Immature natural killer cell (primary cell): ENCODE measurements around the gene PCDHB2. TPM values are rescaled to one million over a fixed set of nuclear protein-coding genes. Genes with fewer than 3 reads are reported as not detected.
"Not testable (repeated sequence)": the region's sequence is repeated elsewhere in the genome, so short reads cannot be mapped to it uniquely, and the experiment has no call there.

ENCODE experiments used
- DNase-seq, 3 donors: peaks; one replicate each; pipeline ENCODE4 v3.0.0; 2022; ENCODE audit warnings: mixed read lengths in 1 of 3
- H3K27ac Mint-ChIP-seq, 6 donors: one replicate each; pipeline ENCODE4 v1.8.0; 2020; ENCODE audit warnings: mixed read lengths in 6 of 6, mild to moderate bottlenecking in 5 of 6, inconsistent platforms in 4 of 6, moderate library complexity in 3 of 6
- H3K27me3 Mint-ChIP-seq, 3 donors: one replicate each; pipeline ENCODE4 v1.8.0; 2020 to 2021; ENCODE audit warnings: low read depth in 3 of 3, mild to moderate bottlenecking in 3 of 3, mixed read lengths in 3 of 3, moderate library complexity in 3 of 3, inconsistent platforms in 1 of 3
- H3K36me3 Mint-ChIP-seq, 3 donors: one replicate each; pipeline ENCODE4 v1.8.0; 2020; ENCODE audit warnings: mixed read lengths in 3 of 3, inconsistent platforms in 2 of 3, mild to moderate bottlenecking in 2 of 3
- H3K4me1 Mint-ChIP-seq, 2 donors: one replicate each; pipeline ENCODE4 v1.8.0; 2020; ENCODE audit warnings: inconsistent platforms in 2 of 2, mild to moderate bottlenecking in 2 of 2, mixed read lengths in 2 of 2, moderate library complexity in 1 of 2
- H3K4me3 Mint-ChIP-seq, 5 donors: one replicate each; pipeline ENCODE4 v1.8.0; 2020; ENCODE audit warnings: mild to moderate bottlenecking in 5 of 5, mixed read lengths in 5 of 5, inconsistent platforms in 3 of 5, moderate library complexity in 3 of 5
- H3K9me3 Mint-ChIP-seq, 6 donors: one replicate each; pipeline ENCODE4 v1.8.0; 2020; ENCODE audit warnings: mild to moderate bottlenecking in 6 of 6, mixed read lengths in 6 of 6, inconsistent platforms in 4 of 6, moderate library complexity in 3 of 6
- polyA plus RNA-seq, 3 donors: library from polyadenylated mRNA; unstranded; fragments of 300-500 nt; fragmentation: Illumina TruSeq; gene quantifications; one replicate each; pipeline ENCODE4 v1.2.3, GENCODE V29; 2021

Gene PCDHB2
- polyA plus RNA-seq, 3 donors from 2014 or later = not detected

DNA sequence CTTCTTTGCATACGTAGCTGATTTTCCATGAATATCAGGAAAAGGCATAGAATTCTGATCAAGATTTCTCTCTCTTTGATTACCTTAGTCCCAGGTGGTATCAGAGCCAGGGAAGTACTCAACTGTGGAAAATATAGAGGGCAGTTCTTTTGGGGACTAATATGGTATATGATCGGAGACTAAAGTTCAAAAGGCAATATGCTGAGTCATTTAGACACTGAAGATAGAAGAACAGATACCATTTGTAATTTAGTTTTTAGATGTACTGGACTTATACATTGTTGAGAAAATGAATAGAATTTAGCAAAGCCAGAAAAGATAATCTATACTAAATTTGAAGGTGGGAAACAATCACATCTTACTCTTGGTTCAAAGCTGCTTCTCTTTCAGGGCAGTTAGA, 10.9 kb downstream of the PCDHB2 start:
- H3K36me3 Mint-ChIP-seq = no peaks in the 10 kb centered on the region
- H3K27ac Mint-ChIP-seq = peak overlapping the region in 1 of 6 donors; percentile 10
- H3K27me3 Mint-ChIP-seq = peaks cover 0 to 4% (median 2%) of the 10 kb centered on the region in 3 donors
- no peak for DNase-seq
- no peaks in the 10 kb centered on the region for H3K4me1 Mint-ChIP-seq
- H3K9me3 Mint-ChIP-seq = peaks cover 8 to 35% (median 20%) of the 10 kb centered on the region in 6 donors
- H3K4me3 Mint-ChIP-seq = no peak overlapping the region

DNA sequence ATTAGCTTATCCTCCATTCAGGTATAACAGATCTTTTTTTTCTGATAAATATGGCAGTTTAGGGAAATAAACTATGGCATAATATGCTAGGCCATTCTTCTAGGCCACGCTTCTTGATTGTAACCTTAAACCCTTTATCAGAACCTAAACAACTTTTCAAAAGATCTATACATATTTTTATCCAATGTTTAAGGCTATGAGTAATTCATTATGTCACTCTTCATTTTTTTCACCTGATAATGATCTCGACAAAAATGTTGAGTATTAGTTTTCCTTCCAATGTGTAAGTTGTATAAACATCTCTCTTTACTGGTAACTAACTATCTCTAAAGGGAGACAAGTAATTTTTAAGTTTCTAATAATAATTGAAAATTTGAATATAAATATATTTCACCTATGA, 24.8 kb downstream of the PCDHB2 start:
- DNase-seq = no peak
- Mint-ChIP-seq H3K27ac (no peak overlapping the region), H3K9me3 (peaks cover 11 to 41% (median 29%) of the 10 kb centered on the region in 6 donors), H3K4me3 (no peak overlapping the region), H3K27me3 (peaks cover 0 to 8% (median 1%) of the 10 kb centered on the region in 3 donors), H3K36me3 (peaks cover 0 to 20% (median 5%) of the 10 kb centered on the region in 3 donors), H3K4me1 (no peaks in the 10 kb centered on the region)

DNA sequence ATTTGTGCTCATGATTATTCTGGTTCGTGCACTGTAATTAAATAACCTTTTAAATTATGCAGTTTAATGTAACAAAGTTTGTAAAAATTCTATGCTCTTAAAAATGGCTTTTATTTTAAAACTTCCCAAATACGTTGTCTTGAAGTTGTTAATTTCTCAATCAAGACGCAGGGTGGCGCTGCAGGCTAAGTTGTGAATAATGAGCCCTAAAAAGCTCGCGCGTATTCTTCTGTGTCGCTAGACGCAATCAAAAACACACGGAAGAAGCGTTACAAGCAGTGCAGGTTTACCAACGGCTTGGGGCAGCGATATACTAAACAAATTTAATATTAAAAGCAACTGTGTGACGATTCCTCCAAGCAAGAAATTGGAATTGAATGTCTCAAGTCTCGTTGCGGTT, 27.1 kb downstream of the PCDHB2 start, which contains the start of gene PCDHB4:
Gene PCDHB4, plus strand, starts transcription at position 256 of the 400 bp plus-strand sequence. CDS start 181 bp downstream, outside the sequence.
- H3K27ac Mint-ChIP-seq = no peak within 1 kb of the TSS
- H3K27me3 Mint-ChIP-seq = peaks cover 0 to 9% (median 0%) of the 10 kb centered on the region in 3 donors
- no peak for DNase-seq
- peaks cover 0 to 9% (median 5%) of the 10 kb centered on the region in 3 donors for H3K36me3 Mint-ChIP-seq
- H3K9me3 Mint-ChIP-seq = peaks cover 5 to 25% (median 12%) of the 10 kb centered on the region in 6 donors
- no peaks in the 10 kb centered on the region for H3K4me1 Mint-ChIP-seq
- H3K4me3 Mint-ChIP-seq = no peak within 1 kb of the TSS

DNA sequence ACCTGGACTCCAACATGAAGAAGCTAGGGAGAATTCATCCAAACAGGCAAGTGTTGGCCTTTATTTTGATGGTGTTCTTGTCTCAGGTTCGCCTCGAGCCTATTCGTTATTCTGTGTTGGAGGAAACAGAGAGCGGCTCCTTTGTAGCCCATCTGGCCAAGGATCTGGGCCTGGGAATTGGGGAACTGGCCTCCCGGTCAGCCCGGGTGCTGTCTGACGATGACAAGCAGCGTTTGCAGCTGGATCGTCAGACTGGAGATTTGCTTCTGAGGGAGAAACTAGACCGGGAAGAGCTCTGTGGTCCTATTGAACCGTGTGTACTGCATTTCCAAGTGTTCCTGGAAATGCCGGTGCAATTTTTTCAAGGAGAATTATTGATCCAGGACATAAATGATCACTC, 27.6 kb downstream of the PCDHB2 start:
- peaks cover 0 to 6% (median 5%) of the 10 kb centered on the region in 3 donors for H3K36me3 Mint-ChIP-seq
- H3K27ac Mint-ChIP-seq = no peak overlapping the region

DNA sequence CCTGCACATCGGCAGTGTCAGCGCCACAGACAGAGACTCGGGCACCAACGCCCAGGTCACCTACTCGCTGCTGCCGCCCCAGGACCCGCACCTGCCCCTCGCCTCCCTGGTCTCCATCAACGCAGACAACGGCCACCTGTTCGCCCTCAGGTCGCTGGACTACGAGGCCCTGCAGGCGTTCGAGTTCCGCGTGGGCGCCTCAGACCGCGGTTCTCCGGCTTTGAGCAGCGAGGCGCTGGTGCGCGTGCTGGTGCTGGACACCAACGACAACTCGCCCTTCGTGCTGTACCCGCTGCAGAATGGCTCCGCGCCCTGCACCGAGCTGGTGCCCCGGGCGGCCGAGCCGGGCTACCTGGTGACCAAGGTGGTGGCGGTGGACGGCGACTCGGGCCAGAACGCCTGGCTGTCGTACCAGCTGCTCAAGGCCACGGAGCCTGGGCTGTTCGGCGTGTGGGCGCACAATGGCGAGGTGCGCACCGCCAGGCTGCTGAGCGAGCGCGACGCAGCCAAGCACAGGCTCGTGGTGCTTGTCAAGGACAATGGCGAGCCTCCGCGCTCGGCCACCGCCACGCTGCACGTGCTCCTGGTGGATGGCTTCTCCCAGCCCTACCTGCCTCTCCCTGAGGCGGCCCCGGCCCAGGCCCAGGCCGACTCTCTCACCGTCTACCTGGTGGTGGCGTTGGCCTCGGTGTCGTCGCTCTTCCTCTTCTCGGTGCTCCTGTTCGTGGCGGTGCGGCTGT, 29.2 kb downstream of the PCDHB2 start:
- H3K4me3 Mint-ChIP-seq, H3K27me3 Mint-ChIP-seq, H3K4me1 Mint-ChIP-seq, H3K36me3 Mint-ChIP-seq, H3K27ac Mint-ChIP-seq, DNase-seq: not testable (repeated sequence)
- H3K9me3 Mint-ChIP-seq = peaks cover 2 to 24% (median 11%) of the 10 kb centered on the region in 6 donors

More for the DNA sequence above, 27.6 kb downstream of the PCDHB2 start:
- H3K4me3 Mint-ChIP-seq = no peak overlapping the region
- H3K4me1 Mint-ChIP-seq = no peaks in the 10 kb centered on the region
- peaks cover 2 to 21% (median 10%) of the 10 kb centered on the region in 6 donors for H3K9me3 Mint-ChIP-seq
- peaks cover 0 to 9% (median 0%) of the 10 kb centered on the region in 3 donors for H3K27me3 Mint-ChIP-seq
- no peak for DNase-seq

DNA sequence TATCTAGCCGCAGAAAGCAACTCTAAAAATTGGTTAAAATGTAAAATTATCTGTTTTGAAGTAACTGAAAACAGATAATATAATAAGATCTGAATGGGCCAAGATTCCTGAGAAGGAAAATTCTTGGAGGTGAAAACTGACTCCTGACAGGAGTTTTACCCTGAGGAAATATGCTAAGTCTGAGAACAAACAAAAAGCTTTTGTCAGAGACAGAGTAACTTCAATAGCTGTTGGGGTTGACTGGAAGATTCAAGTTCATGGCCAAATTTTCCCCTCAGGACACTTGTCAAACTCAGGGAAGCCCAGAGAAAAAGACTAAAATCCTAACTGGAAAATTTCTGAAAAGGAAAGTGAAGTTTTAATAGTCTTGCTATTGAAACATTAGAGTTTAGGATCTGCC, 32.9 kb downstream of the PCDHB2 start:
- Mint-ChIP-seq H3K27me3 (peaks cover 0 to 9% (median 0%) of the 10 kb centered on the region in 3 donors), H3K27ac (no peak overlapping the region), H3K36me3 (peaks cover 0 to 6% (median 5%) of the 10 kb centered on the region in 3 donors), H3K4me1 (no peaks in the 10 kb centered on the region), H3K9me3 (peaks cover 5 to 25% (median 12%) of the 10 kb centered on the region in 6 donors), H3K4me3 (no peak overlapping the region)
- no peak for DNase-seq

DNA sequence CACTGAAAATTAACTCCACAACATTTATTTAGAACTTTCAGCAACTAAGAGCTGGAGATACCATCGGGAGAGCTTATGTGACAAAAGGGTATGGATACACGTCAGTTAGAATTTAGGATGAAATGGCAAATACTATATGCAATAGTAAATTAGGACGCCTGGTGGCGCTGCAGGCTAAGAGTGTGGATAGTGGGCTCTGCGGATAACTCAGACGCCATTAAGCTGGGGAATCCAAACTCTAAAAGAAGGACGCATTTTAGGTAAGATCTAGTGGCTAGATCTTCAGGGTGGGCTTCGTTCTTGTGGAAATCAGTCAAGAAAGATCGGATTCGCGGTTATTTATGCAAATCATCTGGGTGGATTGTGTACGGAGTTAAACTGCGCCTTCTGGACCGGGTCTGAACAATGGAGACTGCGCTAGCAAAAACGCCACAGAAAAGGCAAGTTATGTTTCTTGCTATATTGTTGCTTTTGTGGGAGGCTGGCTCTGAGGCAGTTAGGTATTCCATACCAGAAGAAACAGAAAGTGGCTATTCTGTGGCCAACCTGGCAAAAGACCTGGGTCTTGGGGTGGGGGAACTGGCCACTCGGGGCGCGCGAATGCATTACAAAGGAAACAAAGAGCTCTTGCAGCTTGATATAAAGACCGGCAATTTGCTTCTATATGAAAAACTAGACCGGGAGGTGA, 40.8 kb downstream of the PCDHB2 start, which contains the start of gene PCDHB5:
Gene PCDHB5, plus strand, starts transcription at position 177 of the 688 bp plus-strand sequence. Its CDS starts 229 bp downstream, at position 406.
- H3K9me3 Mint-ChIP-seq = peaks cover 14 to 62% (median 27%) of the 10 kb centered on the region in 6 donors
- H3K4me1 Mint-ChIP-seq = no peaks in the 10 kb centered on the region
- no peak for DNase-seq
- H3K36me3 Mint-ChIP-seq = peaks cover 0 to 3% (median 0%) of the 10 kb centered on the region in 3 donors
- H3K4me3 Mint-ChIP-seq = peak within 1 kb of the TSS in 2 of 5 donors; percentile 53 to 56
- peaks cover 0 to 7% (median 6%) of the 10 kb centered on the region in 3 donors for H3K27me3 Mint-ChIP-seq
- H3K27ac Mint-ChIP-seq = no peak within 1 kb of the TSS

DNA sequence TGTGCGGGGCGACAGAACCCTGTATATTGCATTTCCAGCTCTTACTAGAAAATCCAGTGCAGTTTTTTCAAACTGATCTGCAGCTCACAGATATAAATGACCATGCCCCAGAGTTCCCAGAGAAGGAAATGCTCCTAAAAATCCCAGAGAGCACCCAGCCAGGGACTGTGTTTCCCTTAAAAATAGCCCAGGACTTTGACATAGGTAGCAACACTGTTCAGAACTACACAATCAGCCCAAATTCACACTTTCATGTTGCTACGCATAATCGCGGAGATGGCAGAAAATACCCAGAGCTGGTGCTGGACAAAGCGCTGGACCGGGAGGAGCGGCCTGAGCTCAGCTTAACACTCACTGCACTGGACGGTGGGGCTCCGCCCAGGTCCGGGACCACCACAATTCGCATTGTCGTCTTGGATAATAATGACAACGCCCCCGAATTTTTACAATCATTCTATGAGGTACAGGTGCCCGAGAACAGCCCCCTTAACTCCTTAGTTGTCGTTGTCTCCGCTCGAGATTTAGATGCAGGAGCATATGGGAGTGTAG, 41.4 kb downstream of the PCDHB2 start:
- Mint-ChIP-seq H3K4me1 (no peaks in the 10 kb centered on the region), H3K9me3 (peaks cover 14 to 56% (median 27%) of the 10 kb centered on the region in 6 donors), H3K27ac (no peak overlapping the region), H3K27me3 (peaks cover 0 to 7% (median 6%) of the 10 kb centered on the region in 3 donors), H3K4me3 (no peak overlapping the region), H3K36me3 (peaks cover 0 to 3% (median 0%) of the 10 kb centered on the region in 3 donors)
- no peak for DNase-seq

DNA sequence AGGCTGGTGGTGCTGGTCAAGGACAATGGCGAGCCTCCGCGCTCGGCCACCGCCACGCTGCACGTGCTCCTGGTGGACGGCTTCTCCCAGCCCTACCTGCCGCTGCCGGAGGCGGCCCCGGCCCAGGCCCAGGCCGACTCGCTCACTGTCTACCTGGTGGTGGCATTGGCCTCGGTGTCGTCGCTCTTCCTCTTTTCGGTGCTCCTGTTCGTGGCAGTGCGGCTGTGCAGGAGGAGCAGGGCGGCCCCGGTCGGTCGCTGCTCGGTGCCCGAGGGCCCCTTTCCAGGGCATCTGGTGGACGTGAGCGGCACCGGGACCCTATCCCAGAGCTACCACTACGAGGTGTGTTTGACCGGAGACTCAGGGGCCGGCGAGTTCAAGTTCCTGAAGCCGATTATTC, 42.9 kb downstream of the PCDHB2 start:
- peaks cover 14 to 54% (median 31%) of the 10 kb centered on the region in 6 donors for H3K9me3 Mint-ChIP-seq
- not testable (repeated sequence) for H3K4me3 Mint-ChIP-seq, H3K4me1 Mint-ChIP-seq, H3K27ac Mint-ChIP-seq, H3K36me3 Mint-ChIP-seq, H3K27me3 Mint-ChIP-seq, DNase-seq

Other genes with a start within 250 kb of the PCDHB2 start
- not detected for gene PCDHA9, start 246.2 kb upstream of the PCDHB2 start, polyA plus RNA-seq
- gene PCDHA10, start 238.7 kb upstream of the PCDHB2 start, polyA plus RNA-seq = not detected
- gene PCDHA11, start 225.7 kb upstream of the PCDHB2 start, polyA plus RNA-seq = not detected
- not detected for gene PCDHA12, start 219.3 kb upstream of the PCDHB2 start, polyA plus RNA-seq
- gene PCDHA13, start 212.5 kb upstream of the PCDHB2 start, polyA plus RNA-seq = not detected
- not detected for gene PCDHAC1, start 168.3 kb upstream of the PCDHB2 start, polyA plus RNA-seq
- gene PCDHAC2, start 128.1 kb upstream of the PCDHB2 start, polyA plus RNA-seq = not detected
- not detected for gene PCDHB1, start 43.2 kb upstream of the PCDHB2 start, polyA plus RNA-seq
- not detected for gene PCDHB3, start 5.9 kb downstream of the PCDHB2 start, polyA plus RNA-seq
- gene PCDHB4, start 27.2 kb downstream of the PCDHB2 start, polyA plus RNA-seq = not detected
- gene PCDHB5, start 40.6 kb downstream of the PCDHB2 start, polyA plus RNA-seq = not detected
- not detected for gene PCDHB6, start 55.4 kb downstream of the PCDHB2 start, polyA plus RNA-seq
- gene PCDHB7, start 78.0 kb downstream of the PCDHB2 start, polyA plus RNA-seq = not detected
- gene PCDHB8, start 83.2 kb downstream of the PCDHB2 start, polyA plus RNA-seq = not detected
- gene PCDHB16, start 87.8 kb downstream of the PCDHB2 start, polyA plus RNA-seq = not detected
- gene PCDHB9, start 92.5 kb downstream of the PCDHB2 start, polyA plus RNA-seq = not detected
- not detected for gene PCDHB10, start 97.7 kb downstream of the PCDHB2 start, polyA plus RNA-seq
- not detected for gene PCDHB11, start 105.0 kb downstream of the PCDHB2 start, polyA plus RNA-seq
- not detected for gene PCDHB12, start 114.1 kb downstream of the PCDHB2 start, polyA plus RNA-seq
- gene PCDHB13, start 119.3 kb downstream of the PCDHB2 start, polyA plus RNA-seq = not detected
- not detected for gene PCDHB14, start 128.7 kb downstream of the PCDHB2 start, polyA plus RNA-seq
- under 1 TPM in 1 of 3 donors, not detected in 2; 0.16 TPM for gene PCDHB15, start 150.8 kb downstream of the PCDHB2 start, polyA plus RNA-seq
- gene SLC25A2, start 209.4 kb downstream of the PCDHB2 start, polyA plus RNA-seq = not detected
- gene TAF7, start 226.2 kb downstream of the PCDHB2 start, polyA plus RNA-seq = 100 to 1,000 TPM; 136 to 191 (median 151) TPM
- gene PCDHGA1, start 235.9 kb downstream of the PCDHB2 start, polyA plus RNA-seq = not detected
- gene PCDHGA2, start 244.1 kb downstream of the PCDHB2 start, polyA plus RNA-seq = not detected
- under 1 TPM in 1 of 3 donors, not detected in 2; 0.11 TPM for gene PCDHGA3, start 249.2 kb downstream of the PCDHB2 start, polyA plus RNA-seq